ENCODE data around the gene EVA1C. TPM values are rescaled to one million over a fixed set of nuclear protein-coding genes. Genes with fewer than 3 reads are reported as not detected.
A peak's percentile ranks its signal among the peaks of the same experiment; 100 is the strongest.
"Not testable (repeated sequence)": the region's sequence is repeated elsewhere in the genome, so short reads cannot be mapped to it uniquely, and the experiment has no call there.

The EVA1C gene
- total RNA-seq, 1 donor from 2014 or later, result 12.8 TPM

GRCh38 chr21:32450881-32451701, 38.6 kb downstream of the EVA1C start:
- intact Hi-C loops (cut with DNase I), result not testable (repeated sequence)
- DNase-seq (ENCODE audit: missing footprints) (peak; percentile 82), ATAC-seq (peak; percentile 69)

GRCh38 chr21:32452191-32452590, 39.7 kb downstream of the EVA1C start:
- intact Hi-C loops (cut with DNase I); DNase-seq (ENCODE audit: missing footprints); ATAC-seq: not testable (repeated sequence)

- DNase-seq (ENCODE audit: missing footprints), result no peak
- intact Hi-C loops (cut with DNase I), result no loop called here
- no peak for ATAC-seq
Measured at GRCh38 chr21:32452641-32453040, 40.1 kb downstream of the EVA1C start.

- intact Hi-C loops (cut with DNase I), result no loop called here
- no peak for ATAC-seq
- DNase-seq (ENCODE audit: missing footprints), result no peak
Measured at GRCh38 chr21:32455548-32455947, 43.0 kb downstream of the EVA1C start.

GRCh38 chr21:32456497-32456918, 44.0 kb downstream of the EVA1C start:
- intact Hi-C loops (cut with DNase I), result loop anchor here (2.0 kb wide), 1 partner anchor 44 kb away; the partner anchor contains the start of gene EVA1C
- no peak for DNase-seq (ENCODE audit: missing footprints)

GRCh38 chr21:32457360-32457840, 44.9 kb downstream of the EVA1C start:
- no peak for ATAC-seq
- intact Hi-C loops (cut with DNase I), result loop anchor here (2.0 kb wide), 1 partner anchor 45 kb away; the partner anchor contains the start of gene EVA1C
- no peak for DNase-seq (ENCODE audit: missing footprints)

More at GRCh38 chr21:32456497-32456918, 44.0 kb downstream of the EVA1C start:
- peak; percentile 44 for ATAC-seq

- intact Hi-C loops (cut with DNase I), result loop anchor here (2.0 kb wide), 1 partner anchor 45 kb away; the partner anchor contains the start of gene EVA1C
- ATAC-seq (no peak), DNase-seq (ENCODE audit: missing footprints) (no peak)
Measured at GRCh38 chr21:32457962-32458361, 45.5 kb downstream of the EVA1C start.

GRCh38 chr21:32459972-32460371, 47.5 kb downstream of the EVA1C start:
- intact Hi-C loops (cut with DNase I), result no loop called here
- ATAC-seq (no peak), DNase-seq (ENCODE audit: missing footprints) (no peak)

GRCh38 chr21:32461503-32461902, 49.0 kb downstream of the EVA1C start:
- intact Hi-C loops (cut with DNase I), result no loop called here
- DNase-seq (ENCODE audit: missing footprints), result no peak
- ATAC-seq, result no peak

GRCh38 chr21:32462564-32462963, 50.1 kb downstream of the EVA1C start:
- DNase-seq (ENCODE audit: missing footprints); ATAC-seq; intact Hi-C loops (cut with DNase I): not testable (repeated sequence)

- DNase-seq (ENCODE audit: missing footprints) (no peak), ATAC-seq (no peak)
- intact Hi-C loops (cut with DNase I), result no loop called here
Measured at GRCh38 chr21:32463367-32463766, 50.9 kb downstream of the EVA1C start.

- ATAC-seq (no peak), DNase-seq (ENCODE audit: missing footprints) (no peak)
- intact Hi-C loops (cut with DNase I), result no loop called here
Measured at GRCh38 chr21:32463889-32464300, 51.4 kb downstream of the EVA1C start.

GRCh38 chr21:32467291-32467690, 54.8 kb downstream of the EVA1C start:
- ATAC-seq, result no peak
- DNase-seq (ENCODE audit: missing footprints), result no peak
- intact Hi-C loops (cut with DNase I), result no loop called here

- DNase-seq (ENCODE audit: missing footprints) (no peak), ATAC-seq (no peak)
- intact Hi-C loops (cut with DNase I), result no loop called here
Measured at GRCh38 chr21:32468681-32469111, 56.2 kb downstream of the EVA1C start.

GRCh38 chr21:32469628-32470027, 57.1 kb downstream of the EVA1C start:
- ATAC-seq, result no peak
- intact Hi-C loops (cut with DNase I), result no loop called here
- no peak for DNase-seq (ENCODE audit: missing footprints)

- DNase-seq (ENCODE audit: missing footprints) (no peak), ATAC-seq (no peak)
- intact Hi-C loops (cut with DNase I), result no loop called here
Measured at GRCh38 chr21:32470206-32470605, 57.7 kb downstream of the EVA1C start.

GRCh38 chr21:32472890-32473765, 60.6 kb downstream of the EVA1C start:
- ATAC-seq (no peak), DNase-seq (ENCODE audit: missing footprints) (no peak)
- intact Hi-C loops (cut with DNase I), result no loop called here

GRCh38 chr21:32474179-32475059, 61.9 kb downstream of the EVA1C start:
- ATAC-seq, result no peak
- intact Hi-C loops (cut with DNase I), result no loop called here
- DNase-seq (ENCODE audit: missing footprints), result no peak
